Activated naive CD8-positive, alpha-beta T cell treated with anti-CD3 and anti-CD28 coated beads, Interleukin-2, amount 10 ng/mL, durations not matched to agents 7 days and 5 days (primary cell): ENCODE measurements around the gene TBCE. TPM values are rescaled to one million over a fixed set of nuclear protein-coding genes. Genes with fewer than 3 reads are reported as not detected.

Experiments
- ATAC-seq: fragments of 150-1000 bp; cut with Tn5 transposase; one replicate; pipeline ENCODE4 v1.10.0; 2021; ENCODE audit warnings: low read depth, moderate library complexity
- POLR2A ChIA-PET: fragments of 350-600 bp; sonication (Branson Sonifier 250); formaldehyde crosslinking; loops from one replicate; lab custom pipeline; 2021; ENCODE audit warnings: antibody characterized with exemption; lab: Charles Lee
- DNase-seq: peaks from one replicate; pipeline ENCODE4 v3.0.0; 2021
- H3K27ac Mint-ChIP-seq: one replicate; pipeline ENCODE4 v1.8.0; 2022; ENCODE audit warnings: mild to moderate bottlenecking, mixed read lengths
- H3K27me3 Mint-ChIP-seq: one replicate; pipeline ENCODE4 v1.8.0; 2022; ENCODE audit warnings: mild to moderate bottlenecking, moderate library complexity, mixed read lengths
- H3K36me3 Mint-ChIP-seq: one replicate; pipeline ENCODE4 v1.8.0; 2021; ENCODE audit warnings: mild to moderate bottlenecking, mixed read lengths
- H3K4me1 Mint-ChIP-seq: one replicate; pipeline ENCODE4 v1.8.0; 2021; ENCODE audit warnings: mixed read lengths
- H3K4me3 Mint-ChIP-seq: one replicate; pipeline ENCODE4 v1.8.0; 2022; ENCODE audit warnings: mild to moderate bottlenecking, moderate library complexity, mixed read lengths
- H3K9me3 Mint-ChIP-seq: one replicate; pipeline ENCODE4 v1.8.0; 2021; ENCODE audit warnings: mixed read lengths
- total RNA-seq, 2 experiments: library from RNA; stranded (reverse); gene quantifications; one replicate each; pipeline ENCODE4 v1.2.3, GENCODE V29; 2021

TBCE gene
- total RNA-seq, 2 experiments from 2014 or later, result 29.8 to 30.3 TPM

DNA sequence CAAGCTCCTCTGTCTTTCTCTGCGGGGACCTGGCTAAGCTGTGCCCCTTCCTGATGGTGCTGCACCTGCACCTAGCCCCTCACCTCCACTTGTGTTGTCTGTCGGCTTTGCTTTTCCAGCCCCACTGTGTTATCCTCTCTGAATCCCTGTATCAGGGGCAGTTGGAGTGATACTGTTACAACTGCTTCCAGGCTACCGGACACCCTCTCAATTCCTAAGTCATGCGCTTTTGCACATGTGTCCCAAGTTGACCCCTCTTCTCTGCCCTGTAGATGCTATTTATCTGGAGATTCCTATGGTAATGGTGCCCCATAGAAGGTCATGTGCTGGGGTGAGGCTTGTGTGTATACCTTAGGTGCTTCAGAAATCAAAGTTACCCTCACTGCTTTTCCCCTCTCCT, 58.9 kb downstream of the TBCE start:
- Mint-ChIP-seq H3K27ac (no peak overlapping the region), H3K27me3 (no peaks in the 10 kb centered on the region), H3K9me3 (no peaks in the 10 kb centered on the region), H3K4me1 (peaks cover 23% of the 10 kb centered on the region), H3K4me3 (no peak overlapping the region), H3K36me3 (peaks cover 3% of the 10 kb centered on the region)
- POLR2A ChIA-PET, result no interaction called here
- DNase-seq, result no peak
- ATAC-seq, result no peak

DNA sequence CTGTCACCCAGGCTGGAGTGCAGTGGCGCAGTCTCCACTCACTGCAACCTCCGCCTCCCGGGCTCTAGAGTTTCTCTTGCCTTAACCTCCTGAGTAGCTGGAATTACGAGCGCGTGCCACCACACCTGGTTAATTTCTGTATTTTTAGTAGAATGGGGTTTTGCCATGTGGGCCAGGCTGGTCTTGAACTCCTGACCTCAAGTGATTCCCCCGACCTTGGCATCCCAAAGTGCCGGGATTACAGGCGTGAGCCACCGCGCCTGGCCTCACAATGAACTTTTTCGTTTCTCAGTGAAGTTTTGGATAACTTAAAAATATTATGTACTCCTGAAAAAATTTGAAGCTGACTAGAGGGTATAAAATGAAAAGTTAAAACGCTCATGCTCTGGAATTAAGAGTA, 59.5 kb downstream of the TBCE start:
- ATAC-seq (no peak), DNase-seq (no peak)
- POLR2A ChIA-PET, result no interaction called here
- no peaks in the 10 kb centered on the region for H3K27me3 Mint-ChIP-seq
- peaks cover 22% of the 10 kb centered on the region for H3K4me1 Mint-ChIP-seq
- no peak overlapping the region for H3K4me3 Mint-ChIP-seq
- H3K36me3 Mint-ChIP-seq, result peaks cover 2% of the 10 kb centered on the region
- H3K27ac Mint-ChIP-seq, result no peak overlapping the region
- H3K9me3 Mint-ChIP-seq, result no peaks in the 10 kb centered on the region

DNA sequence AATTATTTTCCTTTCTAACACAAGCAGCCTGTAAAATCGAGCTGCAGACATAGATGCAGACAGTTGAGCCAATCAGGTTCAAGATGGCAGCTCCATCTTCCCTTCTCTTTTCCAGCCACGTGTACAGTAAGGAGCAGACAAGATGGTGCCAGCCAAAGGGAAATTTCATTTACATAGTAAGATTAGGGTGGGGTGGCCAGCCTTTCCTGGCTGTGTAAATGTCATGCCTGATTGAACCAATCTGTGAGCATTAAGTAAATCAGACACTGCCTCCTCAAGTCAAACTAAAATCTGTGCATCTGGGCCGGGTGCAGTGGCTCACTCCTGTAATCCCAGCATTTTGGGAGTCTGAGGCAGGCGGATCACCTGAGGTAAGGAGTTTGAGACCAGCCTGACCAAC, 60.2 kb downstream of the TBCE start:
- no peaks in the 10 kb centered on the region for H3K27me3 Mint-ChIP-seq
- no peak for DNase-seq
- no peak for ATAC-seq
- H3K4me3 Mint-ChIP-seq, result no peak overlapping the region
- no peaks in the 10 kb centered on the region for H3K9me3 Mint-ChIP-seq
- POLR2A ChIA-PET, result no interaction called here
- H3K36me3 Mint-ChIP-seq, result peaks cover 2% of the 10 kb centered on the region
- H3K4me1 Mint-ChIP-seq, result peaks cover 18% of the 10 kb centered on the region
- no peak overlapping the region for H3K27ac Mint-ChIP-seq

- Mint-ChIP-seq H3K4me1 (peaks cover 2% of the 10 kb centered on the region), H3K27ac (no peak overlapping the region)
- POLR2A ChIA-PET, result no interaction called here
Observed at GRCh38 chr1:235429143-235429542, 61.9 kb downstream of the TBCE start.

GRCh38 chr1:235430991-235431390, 63.8 kb downstream of the TBCE start:
- peaks cover 2% of the 10 kb centered on the region for H3K4me1 Mint-ChIP-seq
- peaks cover 4% of the 10 kb centered on the region for H3K36me3 Mint-ChIP-seq
- DNase-seq, result no peak
- H3K27me3 Mint-ChIP-seq, result no peaks in the 10 kb centered on the region
- H3K9me3 Mint-ChIP-seq, result no peaks in the 10 kb centered on the region
- POLR2A ChIA-PET, result no interaction called here
- H3K4me3 Mint-ChIP-seq, result no peak overlapping the region
- no peak for ATAC-seq
- H3K27ac Mint-ChIP-seq, result no peak overlapping the region

More at GRCh38 chr1:235429143-235429542, 61.9 kb downstream of the TBCE start:
- ATAC-seq, result no peak
- H3K4me3 Mint-ChIP-seq, result no peak overlapping the region
- H3K27me3 Mint-ChIP-seq, result no peaks in the 10 kb centered on the region
- no peaks in the 10 kb centered on the region for H3K9me3 Mint-ChIP-seq
- DNase-seq, result no peak
- H3K36me3 Mint-ChIP-seq, result peaks cover 4% of the 10 kb centered on the region

DNA sequence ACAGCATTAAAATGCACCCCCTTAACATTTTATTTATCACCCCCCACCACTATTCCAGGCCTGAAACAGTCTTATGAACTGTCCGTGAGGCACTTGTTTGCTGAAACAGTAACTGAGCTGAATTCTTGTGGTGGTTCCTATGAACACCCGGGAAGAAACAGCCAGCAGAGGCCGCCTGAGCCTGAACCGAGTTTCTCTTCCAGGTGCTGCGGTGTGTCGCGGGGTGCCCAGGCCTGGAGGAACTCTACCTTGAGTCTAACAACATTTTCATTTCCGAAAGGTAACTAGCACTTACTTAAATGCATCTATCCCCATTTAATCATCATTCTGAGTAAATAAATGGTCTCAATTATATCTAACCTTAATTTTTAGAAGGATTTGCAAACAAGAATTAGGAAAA, 66.8 kb downstream of the TBCE start:
- Mint-ChIP-seq H3K9me3 (no peaks in the 10 kb centered on the region), H3K4me3 (no peak overlapping the region), H3K27ac (no peak overlapping the region), H3K36me3 (peaks cover 12% of the 10 kb centered on the region), H3K4me1 (no peaks in the 10 kb centered on the region), H3K27me3 (no peaks in the 10 kb centered on the region)
- DNase-seq (no peak), ATAC-seq (no peak)
- POLR2A ChIA-PET, result no interaction called here

GRCh38 chr1:235441159-235441685, 74.0 kb downstream of the TBCE start:
- no peak for ATAC-seq
- Mint-ChIP-seq H3K9me3 (no peaks in the 10 kb centered on the region), H3K4me1 (no peaks in the 10 kb centered on the region), H3K27ac (no peak overlapping the region), H3K27me3 (no peaks in the 10 kb centered on the region), H3K36me3 (peaks cover 13% of the 10 kb centered on the region), H3K4me3 (no peak overlapping the region)
- POLR2A ChIA-PET, result interaction anchor here (0.6 kb wide), 1 partner anchor 335 kb away, joined by 4 read pairs; no protein-coding TSS in a partner anchor
- DNase-seq, result no peak

GRCh38 chr1:235442788-235443429, 75.7 kb downstream of the TBCE start:
- Mint-ChIP-seq H3K27ac (no peak overlapping the region), H3K36me3 (peaks cover 10% of the 10 kb centered on the region), H3K4me3 (no peak overlapping the region), H3K27me3 (no peaks in the 10 kb centered on the region), H3K9me3 (no peaks in the 10 kb centered on the region), H3K4me1 (no peaks in the 10 kb centered on the region)
- POLR2A ChIA-PET, result no interaction called here
- no peak for DNase-seq
- ATAC-seq, result no peak

DNA sequence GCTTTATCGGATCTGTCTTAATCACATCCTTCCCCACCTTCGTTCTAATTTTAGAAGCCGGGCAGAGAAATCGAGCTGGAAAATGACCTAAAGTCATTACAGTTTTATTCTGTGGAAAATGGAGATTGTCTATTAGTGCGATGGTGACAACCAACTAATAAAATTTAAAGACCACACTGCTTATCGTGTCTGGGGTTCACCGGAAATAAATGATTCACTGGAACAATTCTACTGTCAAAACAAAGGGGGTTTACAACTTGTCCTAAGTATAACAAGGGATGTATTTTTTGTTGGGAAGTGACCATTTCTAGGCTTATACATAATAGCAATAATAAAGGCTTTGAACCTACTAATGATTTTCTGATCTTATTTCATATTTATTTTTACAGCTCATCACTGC, 81.4 kb downstream of the TBCE start:
- Mint-ChIP-seq H3K9me3 (no peaks in the 10 kb centered on the region), H3K4me1 (peaks cover 2% of the 10 kb centered on the region), H3K36me3 (peaks cover 13% of the 10 kb centered on the region), H3K4me3 (no peak overlapping the region), H3K27ac (no peak overlapping the region), H3K27me3 (no peaks in the 10 kb centered on the region)
- ATAC-seq (no peak), DNase-seq (no peak)
- POLR2A ChIA-PET, result interaction anchor here (0.6 kb wide), 1 partner anchor 475 kb away, joined by 3 read pairs; no protein-coding TSS in a partner anchor

DNA sequence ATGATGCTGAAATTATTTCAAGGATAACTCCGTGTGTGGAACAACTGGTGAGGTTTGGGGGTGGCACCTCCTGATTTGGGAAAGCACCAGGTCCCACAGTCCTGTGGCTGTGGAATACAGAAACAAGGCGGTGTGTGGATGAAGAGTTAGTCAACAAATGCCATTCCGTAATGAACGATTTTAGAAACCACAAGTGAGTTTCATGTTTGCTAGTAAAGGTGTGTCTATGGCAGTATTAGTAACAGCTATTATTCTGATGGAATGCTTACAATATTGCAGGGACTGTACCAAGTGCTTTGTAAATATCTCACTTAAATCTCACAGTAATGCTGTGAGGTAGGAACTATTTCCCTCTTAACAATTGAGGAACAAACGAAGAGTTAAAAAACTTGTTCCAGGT, 83.2 kb downstream of the TBCE start:
- peaks cover 2% of the 10 kb centered on the region for H3K4me1 Mint-ChIP-seq
- no peak overlapping the region for H3K4me3 Mint-ChIP-seq
- no peaks in the 10 kb centered on the region for H3K9me3 Mint-ChIP-seq
- peaks cover 9% of the 10 kb centered on the region for H3K36me3 Mint-ChIP-seq
- peak overlapping the region; percentile 12 for H3K27ac Mint-ChIP-seq
- ATAC-seq (no peak), DNase-seq (no peak)
- H3K27me3 Mint-ChIP-seq, result no peaks in the 10 kb centered on the region
- POLR2A ChIA-PET, result no interaction called here

- no peak for ATAC-seq
- POLR2A ChIA-PET, result no interaction called here
Observed at GRCh38 chr1:235450886-235451483, 83.8 kb downstream of the TBCE start.

GRCh38 chr1:235454021-235454420, 86.8 kb downstream of the TBCE start:
- no peak overlapping the region for H3K4me3 Mint-ChIP-seq
- no peak overlapping the region for H3K27ac Mint-ChIP-seq
- no peaks in the 10 kb centered on the region for H3K9me3 Mint-ChIP-seq
- no peaks in the 10 kb centered on the region for H3K27me3 Mint-ChIP-seq
- peaks cover 2% of the 10 kb centered on the region for H3K4me1 Mint-ChIP-seq
- POLR2A ChIA-PET, result no interaction called here
- no peak for DNase-seq
- peaks cover 9% of the 10 kb centered on the region for H3K36me3 Mint-ChIP-seq
- ATAC-seq, result no peak

More at GRCh38 chr1:235450886-235451483, 83.8 kb downstream of the TBCE start:
- H3K27ac Mint-ChIP-seq, result no peak overlapping the region
- H3K9me3 Mint-ChIP-seq, result no peaks in the 10 kb centered on the region
- no peak for DNase-seq
- peaks cover 9% of the 10 kb centered on the region for H3K36me3 Mint-ChIP-seq
- H3K4me3 Mint-ChIP-seq, result no peak overlapping the region
- peaks cover 2% of the 10 kb centered on the region for H3K4me1 Mint-ChIP-seq
- no peaks in the 10 kb centered on the region for H3K27me3 Mint-ChIP-seq

- ATAC-seq, result no peak
- no peak overlapping the region for H3K4me3 Mint-ChIP-seq
- H3K36me3 Mint-ChIP-seq, result peaks cover 8% of the 10 kb centered on the region
- POLR2A ChIA-PET, result no interaction called here
- H3K4me1 Mint-ChIP-seq, result peaks cover 2% of the 10 kb centered on the region
- no peak overlapping the region for H3K27ac Mint-ChIP-seq
- no peak for DNase-seq
- H3K27me3 Mint-ChIP-seq, result no peaks in the 10 kb centered on the region
- H3K9me3 Mint-ChIP-seq, result no peaks in the 10 kb centered on the region
Observed at GRCh38 chr1:235455097-235455496, 87.9 kb downstream of the TBCE start.

GRCh38 chr1:235455823-235456222, 88.6 kb downstream of the TBCE start:
- DNase-seq (no peak), ATAC-seq (no peak)
- H3K4me1 Mint-ChIP-seq, result no peaks in the 10 kb centered on the region
- no peak overlapping the region for H3K4me3 Mint-ChIP-seq
- H3K9me3 Mint-ChIP-seq, result no peaks in the 10 kb centered on the region
- H3K27ac Mint-ChIP-seq, result no peak overlapping the region
- H3K27me3 Mint-ChIP-seq, result no peaks in the 10 kb centered on the region
- H3K36me3 Mint-ChIP-seq, result peaks cover 4% of the 10 kb centered on the region
- POLR2A ChIA-PET, result no interaction called here
